Fibroblast of lung (primary cell): ENCODE data around the gene TGFBRAP1. TPM values are rescaled to one million over a fixed set of nuclear protein-coding genes. Genes with fewer than 3 reads are reported as not detected.

Experiments used
- DNase-seq, 2 donors: peaks; one replicate each; pipeline versions ENCODE4 v3.0.0 to v3.0.0-alpha.2; 2010; ENCODE audit warnings: low read depth in 2 of 2
- H2AFZ ChIP-seq: 2 replicates; pipeline ENCODE4 v1.5.1; 2012; ENCODE audit warnings: low read length, control low read depth, inconsistent platforms
- H3K27ac ChIP-seq: 2 replicates; pipeline ENCODE4 v1.5.1; 2011; ENCODE audit warnings: low read length, control low read depth; ENCODE audit not compliant: insufficient read depth
- H3K27me3 ChIP-seq: 2 replicates; pipeline ENCODE4 v1.5.1; 2011; ENCODE audit warnings: mild to moderate bottlenecking, low read length; ENCODE audit not compliant: control insufficient read depth, insufficient read depth
- H3K36me3 ChIP-seq: 2 replicates; pipeline ENCODE4 v1.5.1; 2011; ENCODE audit warnings: low read length; ENCODE audit not compliant: control insufficient read depth, insufficient read depth
- H3K4me1 ChIP-seq: 2 replicates; pipeline ENCODE4 v1.5.1; 2011; ENCODE audit warnings: low read length; ENCODE audit not compliant: control insufficient read depth, insufficient read depth; ENCODE audit errors: extremely low read depth
- H3K4me2 ChIP-seq: 2 replicates; pipeline ENCODE4 v1.5.1; 2011; ENCODE audit warnings: low read length, control low read depth; ENCODE audit not compliant: insufficient read depth; ENCODE audit errors: extremely low read depth
- H3K4me3 ChIP-seq, 4 experiments: fragments of 200-600 bp in 1 of 4; sonication (generic) in 1 of 4; replicated peaks in 1 of 4; 2 replicates each; pipeline ENCODE4 v1.5.1; 2011 to 2016; ENCODE audit warnings: low read length in 4 of 4, low read depth in 3 of 4, mild to moderate bottlenecking in 3 of 4, control low read depth in 2 of 4, inconsistent platforms in 1 of 4, mixed read lengths in 1 of 4; ENCODE audit not compliant: insufficient read depth in 1 of 4; ENCODE audit errors: control extremely low read depth in 1 of 4
- H3K79me2 ChIP-seq: 2 replicates; pipeline ENCODE4 v1.5.1; 2012; ENCODE audit warnings: mild to moderate bottlenecking, low read length, inconsistent platforms; ENCODE audit not compliant: control insufficient read depth, insufficient read depth
- H3K9ac ChIP-seq: 2 replicates; pipeline ENCODE4 v1.5.1; 2011; ENCODE audit warnings: mild to moderate bottlenecking, low read length, control low read depth; ENCODE audit not compliant: insufficient read depth
- H3K9me3 ChIP-seq: 2 replicates; pipeline ENCODE4 v1.5.1; 2012; ENCODE audit warnings: low read depth, low read length; ENCODE audit not compliant: control insufficient read depth, insufficient read depth
- H4K20me1 ChIP-seq: 2 replicates; pipeline ENCODE4 v1.5.1; 2011; ENCODE audit warnings: low read length; ENCODE audit not compliant: control insufficient read depth, insufficient read depth; ENCODE audit errors: extremely low read depth
- EZH2 ChIP-seq: IDR thresholded peaks from 2 replicates; pipeline ENCODE4 v1.5.1; 2012; ENCODE audit warnings: low read length, control low read depth, mild to moderate bottlenecking; ENCODE audit errors: missing control alignments
- polyA plus RNA-seq, 2 donors: library from polyadenylated mRNA; depleted of rRNA in 1 of 2; stranded (reverse) in 1 of 2; unstranded in 1 of 2; fragments of >200 nt; gene quantifications; 2 replicates each; pipeline ENCODE4 v1.2.1, GENCODE V29; 2011 to 2012; ENCODE audit warnings: missing spikeins in 1 of 2
- total RNA-seq: library from RNA; depleted of rRNA; stranded (reverse); fragments of >200 nt; gene quantifications from 2 replicates; pipeline ENCODE4 v1.2.1, GENCODE V29; 2014
- TF ChIP-seq, protein P1 (sequence below), 2 donors: IDR thresholded peaks in 1 of 2; conservative IDR thresholded peaks in 1 of 2; 1 replicate in 1 of 2; 2 replicates in 1 of 2; pipeline ENCODE4 v1.5.1; 2011 to 2012; ENCODE audit warnings: low read length in 2 of 2, control low read depth in 1 of 2, inconsistent platforms in 1 of 2, low read depth in 1 of 2, mild to moderate bottlenecking in 1 of 2

Gene TGFBRAP1
- total and polyA plus RNA-seq, 2 donors (not counting 1 experiment from before 2014, with no cell fraction given): 8.5 to 14.9 TPM

DNA sequence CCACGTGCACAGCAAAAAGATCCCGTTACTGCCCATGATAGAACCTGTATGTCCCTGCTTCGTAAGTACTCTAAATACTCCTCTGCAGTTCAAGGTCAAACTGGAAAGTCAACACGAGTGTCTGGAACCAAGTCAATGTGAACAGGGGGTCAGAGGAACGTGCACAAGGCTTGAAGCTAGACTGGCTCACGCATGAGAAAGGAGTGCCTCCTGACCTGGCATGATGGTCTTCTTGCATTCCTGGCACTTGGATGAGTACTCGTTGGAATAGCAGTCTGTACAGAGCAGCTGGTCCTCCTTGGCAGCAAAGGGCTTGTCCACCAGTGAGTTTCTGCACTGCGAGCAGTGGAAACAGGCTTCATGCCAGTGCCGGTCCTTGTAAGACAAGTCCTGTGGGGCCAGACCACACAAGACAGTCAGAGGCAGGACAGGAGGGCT, 43.8 kb upstream of the TGFBRAP1 start:
- Histone ChIP-seq H3K36me3 (peaks cover 28% of the 10 kb centered on the region), H3K27ac (peak overlapping the region; percentile 88), H3K79me2 (peaks cover 52% of the 10 kb centered on the region), H3K4me3 (no peak overlapping the region), H3K9ac (no peak overlapping the region), H3K9me3 (no peaks in the 10 kb centered on the region), H2AFZ (no peak overlapping the region), H3K27me3 (no peaks in the 10 kb centered on the region), H3K4me1 (peaks cover 52% of the 10 kb centered on the region), H3K4me2 (no peak overlapping the region), H4K20me1 (no peaks in the 10 kb centered on the region)
- peak; percentile 68 to 83 for DNase-seq
- TF ChIP-seq, protein P1, sequence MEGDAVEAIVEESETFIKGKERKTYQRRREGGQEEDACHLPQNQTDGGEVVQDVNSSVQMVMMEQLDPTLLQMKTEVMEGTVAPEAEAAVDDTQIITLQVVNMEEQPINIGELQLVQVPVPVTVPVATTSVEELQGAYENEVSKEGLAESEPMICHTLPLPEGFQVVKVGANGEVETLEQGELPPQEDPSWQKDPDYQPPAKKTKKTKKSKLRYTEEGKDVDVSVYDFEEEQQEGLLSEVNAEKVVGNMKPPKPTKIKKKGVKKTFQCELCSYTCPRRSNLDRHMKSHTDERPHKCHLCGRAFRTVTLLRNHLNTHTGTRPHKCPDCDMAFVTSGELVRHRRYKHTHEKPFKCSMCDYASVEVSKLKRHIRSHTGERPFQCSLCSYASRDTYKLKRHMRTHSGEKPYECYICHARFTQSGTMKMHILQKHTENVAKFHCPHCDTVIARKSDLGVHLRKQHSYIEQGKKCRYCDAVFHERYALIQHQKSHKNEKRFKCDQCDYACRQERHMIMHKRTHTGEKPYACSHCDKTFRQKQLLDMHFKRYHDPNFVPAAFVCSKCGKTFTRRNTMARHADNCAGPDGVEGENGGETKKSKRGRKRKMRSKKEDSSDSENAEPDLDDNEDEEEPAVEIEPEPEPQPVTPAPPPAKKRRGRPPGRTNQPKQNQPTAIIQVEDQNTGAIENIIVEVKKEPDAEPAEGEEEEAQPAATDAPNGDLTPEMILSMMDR (conservative IDR thresholded peaks at IDR 0.05 in 1 of 2, IDR thresholded peaks at IDR 0.05 in 1 of 2; ENCODE audit: low read depth in 1 of 2, low read length in 2 of 2): no peak
- no peak for TF ChIP-seq EZH2

DNA sequence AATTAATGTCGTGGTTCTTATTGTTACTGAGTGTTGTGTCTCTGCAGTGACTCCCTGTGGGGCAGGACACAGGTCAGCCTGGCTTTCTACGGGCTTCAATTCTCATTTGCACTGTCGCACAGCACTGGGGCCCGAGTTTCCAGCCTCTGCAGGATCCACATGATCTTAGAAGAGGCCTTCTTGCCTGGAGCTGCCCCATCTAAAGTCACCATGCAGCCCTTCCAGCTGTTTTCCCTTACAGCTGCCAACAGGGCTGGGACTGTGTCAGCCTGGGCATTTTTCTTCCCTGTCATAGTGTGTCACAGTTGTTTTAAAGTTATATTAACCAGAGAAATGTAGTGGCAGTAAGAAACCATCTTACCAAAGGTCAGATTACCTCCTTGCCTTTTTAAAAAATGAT, 42.3 kb upstream of the TGFBRAP1 start:
- Histone ChIP-seq H2AFZ (no peak overlapping the region), H3K27ac (peak overlapping the region; percentile 44), H3K9me3 (no peaks in the 10 kb centered on the region), H3K4me1 (peaks cover 40% of the 10 kb centered on the region), H3K9ac (no peak overlapping the region), H3K79me2 (peaks cover 47% of the 10 kb centered on the region), H3K27me3 (no peaks in the 10 kb centered on the region), H3K4me3 (no peak overlapping the region), H3K4me2 (no peak overlapping the region), H4K20me1 (no peaks in the 10 kb centered on the region), H3K36me3 (peaks cover 24% of the 10 kb centered on the region)
- no peak for DNase-seq
- TF ChIP-seq, protein P1 (conservative IDR thresholded peaks at IDR 0.05 in 1 of 2, IDR thresholded peaks at IDR 0.05 in 1 of 2; ENCODE audit: low read depth in 1 of 2, low read length in 2 of 2): no peak
- TF ChIP-seq EZH2: no peak

DNA sequence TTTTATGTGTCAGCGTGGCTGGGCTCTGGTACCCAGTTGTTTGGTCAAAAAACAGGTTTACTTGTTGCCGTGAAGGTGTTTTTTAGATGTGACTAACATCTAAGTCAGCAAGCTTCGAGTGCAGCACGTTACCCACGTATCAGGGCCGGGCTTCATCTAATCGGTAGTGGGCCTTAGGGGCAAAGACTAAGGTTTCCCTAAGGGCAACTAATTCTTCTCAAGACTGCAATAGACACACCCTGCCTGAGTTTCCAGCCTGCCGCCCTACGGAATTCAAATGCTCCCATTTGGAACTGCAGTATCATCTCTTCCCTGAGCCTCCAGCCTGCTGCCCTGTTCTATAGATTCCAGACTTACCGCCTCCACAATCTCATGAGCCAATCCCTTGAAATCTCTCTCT, 41.6 kb upstream of the TGFBRAP1 start:
- Histone ChIP-seq H3K79me2 (peaks cover 45% of the 10 kb centered on the region), H2AFZ (no peak overlapping the region), H3K27ac (peak overlapping the region; percentile 44), H3K27me3 (no peaks in the 10 kb centered on the region), H3K9me3 (no peaks in the 10 kb centered on the region), H3K9ac (no peak overlapping the region), H3K4me2 (no peak overlapping the region), H4K20me1 (no peaks in the 10 kb centered on the region), H3K36me3 (peaks cover 27% of the 10 kb centered on the region), H3K4me3 (no peak overlapping the region), H3K4me1 (peaks cover 38% of the 10 kb centered on the region)
- no peak for DNase-seq
- TF ChIP-seq EZH2: no peak
- TF ChIP-seq, protein P1 (conservative IDR thresholded peaks at IDR 0.05 in 1 of 2, IDR thresholded peaks at IDR 0.05 in 1 of 2; ENCODE audit: low read depth in 1 of 2, low read length in 2 of 2): no peak
